ENCODE data around the gene SAE1. TPM values are rescaled to one million over a fixed set of nuclear protein-coding genes. Genes with fewer than 3 reads are reported as not detected.

The SAE1 gene
- total and polyA plus RNA-seq, 7 donors = 50.5 to 191 (median 109) TPM

GRCh38 chr19:47232422-47233211 is 102.0 kb downstream of the SAE1 start:
- peak in 1 of 4 donors; percentile 21 for TF ChIP-seq POLR2AphosphoS5 (IDR thresholded peaks at IDR 0.05)
- TF ChIP-seq, protein P1, sequence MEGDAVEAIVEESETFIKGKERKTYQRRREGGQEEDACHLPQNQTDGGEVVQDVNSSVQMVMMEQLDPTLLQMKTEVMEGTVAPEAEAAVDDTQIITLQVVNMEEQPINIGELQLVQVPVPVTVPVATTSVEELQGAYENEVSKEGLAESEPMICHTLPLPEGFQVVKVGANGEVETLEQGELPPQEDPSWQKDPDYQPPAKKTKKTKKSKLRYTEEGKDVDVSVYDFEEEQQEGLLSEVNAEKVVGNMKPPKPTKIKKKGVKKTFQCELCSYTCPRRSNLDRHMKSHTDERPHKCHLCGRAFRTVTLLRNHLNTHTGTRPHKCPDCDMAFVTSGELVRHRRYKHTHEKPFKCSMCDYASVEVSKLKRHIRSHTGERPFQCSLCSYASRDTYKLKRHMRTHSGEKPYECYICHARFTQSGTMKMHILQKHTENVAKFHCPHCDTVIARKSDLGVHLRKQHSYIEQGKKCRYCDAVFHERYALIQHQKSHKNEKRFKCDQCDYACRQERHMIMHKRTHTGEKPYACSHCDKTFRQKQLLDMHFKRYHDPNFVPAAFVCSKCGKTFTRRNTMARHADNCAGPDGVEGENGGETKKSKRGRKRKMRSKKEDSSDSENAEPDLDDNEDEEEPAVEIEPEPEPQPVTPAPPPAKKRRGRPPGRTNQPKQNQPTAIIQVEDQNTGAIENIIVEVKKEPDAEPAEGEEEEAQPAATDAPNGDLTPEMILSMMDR (IDR thresholded peaks at IDR 0.05) = no peak
- no peak overlapping the region for H3K4me3 ChIP-seq
- no peaks in the 10 kb centered on the region for H3K36me3 ChIP-seq
- H3K4me1 ChIP-seq = peaks cover 0 to 37% (median 28%) of the 10 kb centered on the region in 4 donors
- no peak for DNase-seq
- no peaks in the 10 kb centered on the region for H3K27me3 ChIP-seq
- H3K9me3 ChIP-seq = no peaks in the 10 kb centered on the region
- H3K27ac ChIP-seq = peak overlapping the region; percentile 99 to 100 (median 100)
- intact Hi-C loops (cut with DNase I) = no loop called here
- WGBS, 2 donors = 8 to 33% methylated on average over 16 of the region's 16 CpGs

- Histone ChIP-seq H3K36me3 (no peaks in the 10 kb centered on the region), H3K4me1 (peaks cover 0 to 31% (median 24%) of the 10 kb centered on the region in 4 donors), H3K9me3 (no peaks in the 10 kb centered on the region), H3K27me3 (no peaks in the 10 kb centered on the region), H3K27ac (no peak overlapping the region), H3K4me3 (no peak overlapping the region)
- TF ChIP-seq POLR2AphosphoS5 (IDR thresholded peaks at IDR 0.05) (no peak), POLR2A (IDR thresholded peaks at IDR 0.05) (no peak)
- 74 to 86% methylated on average over 12 of the region's 12 CpGs for WGBS, 2 donors
- intact Hi-C loops (cut with DNase I) = no loop called here
- no peak for DNase-seq
These were observed 105.5 kb downstream of the SAE1 start for GRCh38 chr19:47236072-47236675.

GRCh38 chr19:47239152-47239551 is 108.5 kb downstream of the SAE1 start:
- intact Hi-C loops (cut with DNase I) = no loop called here
- 11 to 17% methylated on average over 16 of the region's 16 CpGs for WGBS, 2 donors
- H3K27me3 ChIP-seq = no peaks in the 10 kb centered on the region
- no peaks in the 10 kb centered on the region for H3K9me3 ChIP-seq
- no peak for TF ChIP-seq EP300 (IDR thresholded peaks at IDR 0.05)
- TF ChIP-seq POLR2AphosphoS5 (IDR thresholded peaks at IDR 0.05) = no peak
- TF ChIP-seq, protein P1 (IDR thresholded peaks at IDR 0.05) = no peak
- no peak for TF ChIP-seq POLR2A (IDR thresholded peaks at IDR 0.05)
- no peak for DNase-seq
- peak overlapping the region in 3 of 4 donors; percentile 26 to 51 (median 43) for H3K4me3 ChIP-seq
- H3K36me3 ChIP-seq = no peaks in the 10 kb centered on the region
- H3K4me1 ChIP-seq = peaks cover 0 to 43% (median 39%) of the 10 kb centered on the region in 4 donors
- peak overlapping the region in 3 of 4 donors; percentile 50 to 58 (median 51) for H3K27ac ChIP-seq

DNA sequence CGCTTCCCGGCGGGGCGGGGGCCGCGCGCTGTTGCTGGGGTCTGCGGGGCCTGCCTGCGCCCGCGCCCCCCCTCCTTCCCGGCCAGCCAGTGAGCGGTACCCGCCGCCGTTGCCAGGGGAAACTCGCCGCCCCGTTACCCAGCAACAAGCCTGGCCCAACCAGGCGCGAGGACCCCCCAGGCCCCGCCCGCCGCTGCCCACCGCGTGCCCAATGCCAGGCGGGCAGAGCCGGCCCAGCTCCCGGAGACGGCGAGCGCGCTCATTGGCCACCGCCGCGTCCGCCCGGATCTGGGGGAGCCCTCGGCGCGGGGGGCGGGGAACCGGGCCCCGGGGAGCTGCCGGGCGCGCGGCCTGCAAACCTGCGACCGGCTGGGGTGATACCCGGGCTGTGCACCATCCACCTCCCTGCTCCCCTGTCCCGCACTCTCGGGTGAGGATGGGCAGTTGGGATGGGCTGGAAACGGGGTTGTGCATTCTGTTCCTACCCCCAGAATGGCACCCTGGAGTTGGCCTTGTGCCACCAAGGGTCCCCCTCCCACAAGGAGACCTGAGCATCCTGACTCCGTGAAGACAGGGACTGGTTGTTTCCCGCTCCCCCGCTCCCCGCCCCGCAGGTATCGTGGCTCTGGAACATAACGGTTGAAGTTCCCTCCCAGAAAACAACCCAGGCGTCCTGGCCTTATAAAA is 109.1 kb downstream of the SAE1 start:
- DNase-seq = peak; percentile 87
- 3 to 4% methylated on average over 62 of the region's 62 CpGs for WGBS, 2 donors
- Histone ChIP-seq H3K9me3 (no peaks in the 10 kb centered on the region), H3K4me3 (peak overlapping the region in 3 of 4 donors; percentile 26 to 51 (median 43)), H3K27ac (peak overlapping the region in 3 of 4 donors; percentile 50 to 58 (median 51)), H3K36me3 (no peaks in the 10 kb centered on the region), H3K4me1 (peaks cover 0 to 47% (median 43%) of the 10 kb centered on the region in 4 donors), H3K27me3 (no peaks in the 10 kb centered on the region)
- TF ChIP-seq, protein P1 (IDR thresholded peaks at IDR 0.05) = no peak
- TF ChIP-seq EP300 (IDR thresholded peaks at IDR 0.05) (no peak), POLR2A (IDR thresholded peaks at IDR 0.05) (no peak), POLR2AphosphoS5 (IDR thresholded peaks at IDR 0.05) (no peak)
- intact Hi-C loops (cut with DNase I) = loop anchor here (5.0 to 10.0 kb wide), 2 partner anchors 107 to 195 kb away; partner anchors contain the start of genes SAE1 and TMEM160
